GM21360 (cell line): ENCODE measurements around the gene OR4D2.

ENCODE experiments used
- ATAC-seq: cut with Tn5 transposase; IDR thresholded peaks from one replicate; pipeline ENCODE4 v1.9.1; 2021; ENCODE audit warnings: mild to moderate bottlenecking, moderate library complexity; ENCODE audit not compliant: unreplicated experiment

The OR4D2 gene

DNA sequence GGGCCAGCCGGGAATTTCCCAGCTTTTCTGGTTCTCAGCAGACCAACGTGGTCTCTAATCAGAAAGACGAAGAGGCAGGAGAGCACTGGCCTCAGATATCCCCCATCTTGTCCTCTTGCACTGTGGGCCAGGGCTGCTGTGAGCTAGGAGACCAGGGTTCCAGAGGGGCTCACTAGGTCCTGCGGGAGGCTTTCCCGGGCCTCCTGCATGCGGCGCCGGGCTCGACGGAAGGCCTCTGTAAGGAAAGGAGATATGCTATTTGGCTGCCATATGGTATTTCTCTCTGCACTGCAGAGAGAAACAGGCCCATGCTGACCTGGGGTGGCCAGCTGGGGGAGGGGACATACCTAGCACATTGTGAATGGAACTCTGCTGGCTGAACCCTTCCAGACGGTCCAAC, 39.2 kb downstream of the OR4D2 start:
- ATAC-seq = no peak

DNA sequence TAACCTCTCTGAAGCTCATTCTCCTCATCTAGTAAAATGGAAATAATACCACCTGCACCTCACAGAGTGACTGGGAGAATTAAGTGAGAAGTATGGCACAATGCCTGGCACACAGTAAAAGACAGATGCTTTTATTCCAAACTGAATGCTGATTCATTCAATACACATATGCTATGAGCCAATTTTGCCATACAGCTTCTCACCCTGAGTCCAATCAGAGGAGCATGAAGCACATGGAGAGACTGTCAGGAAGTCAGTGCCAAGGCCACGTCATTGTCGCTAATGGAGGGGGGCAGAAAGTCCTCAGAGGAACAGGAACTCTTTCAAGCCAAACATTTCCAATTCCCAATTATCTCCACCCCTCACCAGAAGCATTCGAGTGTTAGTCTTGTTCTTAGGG, 40.7 kb downstream of the OR4D2 start:
- no peak for ATAC-seq

DNA sequence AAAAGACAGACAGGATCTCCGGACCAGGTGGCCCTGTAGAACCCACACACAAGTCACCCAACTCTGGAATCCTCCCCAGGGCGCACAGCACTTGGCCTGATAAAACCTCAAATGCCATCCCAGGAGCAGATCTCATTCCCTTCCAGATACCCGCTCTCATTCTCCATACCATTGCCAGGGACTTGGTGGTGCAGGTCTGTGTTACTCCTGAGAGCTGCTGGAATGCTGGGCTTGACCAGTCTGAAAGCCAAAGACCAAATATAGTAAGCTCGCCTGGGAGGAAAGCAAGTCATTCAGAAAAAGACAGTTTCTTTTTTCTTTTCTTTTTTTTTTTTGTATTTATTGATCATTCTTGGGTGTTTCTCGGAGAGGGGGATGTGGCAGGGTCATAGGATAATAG, 41.6 kb downstream of the OR4D2 start:
- ATAC-seq = no peak

DNA sequence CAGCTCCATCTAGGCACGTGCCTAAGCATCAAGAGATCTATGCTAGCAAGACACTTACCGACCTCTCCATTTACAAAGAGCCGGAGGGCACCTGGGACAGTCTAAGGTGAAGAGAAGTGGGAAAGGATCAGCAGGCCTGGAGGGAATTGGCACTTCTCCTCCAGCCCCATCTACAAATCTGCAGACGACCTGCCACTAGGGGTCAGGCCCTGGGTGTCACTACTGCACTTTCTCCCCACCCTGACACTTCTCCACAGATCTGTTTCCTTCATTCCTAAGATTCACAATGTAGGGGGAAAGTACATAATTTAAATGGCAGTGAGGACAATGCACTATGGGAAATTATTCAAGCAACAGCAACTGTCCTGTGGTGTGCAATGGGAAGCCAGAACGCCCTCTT, 44.1 kb downstream of the OR4D2 start:
- ATAC-seq = no peak

DNA sequence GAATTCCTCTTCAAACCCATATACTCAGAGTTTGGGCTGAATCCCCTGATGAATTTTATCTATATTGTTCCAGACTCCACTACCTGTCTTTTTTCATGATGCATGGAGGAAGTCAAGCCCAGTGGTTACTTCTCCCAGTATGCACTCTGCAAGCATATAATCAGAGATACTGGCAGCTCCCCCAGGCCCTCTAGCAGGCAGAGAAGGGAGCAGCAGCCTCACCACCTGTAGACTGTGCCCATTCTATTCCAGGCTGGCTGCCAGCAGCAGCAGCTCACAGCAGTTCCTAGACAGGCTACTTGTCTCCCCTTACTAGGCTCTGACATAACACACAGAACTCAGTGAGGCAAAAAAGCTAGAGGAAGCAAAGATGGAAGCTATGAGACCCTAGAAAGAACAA, 48.9 kb downstream of the OR4D2 start:
- no peak for ATAC-seq

DNA sequence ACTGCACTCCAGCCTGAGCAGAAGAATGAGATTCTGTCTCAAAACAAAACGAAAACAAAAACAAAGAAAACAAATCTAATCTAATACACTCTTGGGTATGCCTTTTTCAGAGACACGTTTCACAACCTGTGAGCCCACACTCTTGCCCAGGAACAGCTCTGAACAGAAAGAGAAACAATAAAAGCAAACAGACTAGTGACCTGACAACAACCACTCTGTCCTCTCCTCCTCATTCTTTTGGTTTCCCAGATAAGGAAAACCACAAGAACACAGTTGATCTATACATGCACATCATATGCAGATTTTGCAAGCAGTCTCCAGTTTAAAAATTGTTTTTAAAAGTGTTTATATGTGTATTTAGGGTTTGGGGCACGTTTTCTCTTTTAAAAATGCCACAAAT, 51.0 kb downstream of the OR4D2 start:
- no peak for ATAC-seq

DNA sequence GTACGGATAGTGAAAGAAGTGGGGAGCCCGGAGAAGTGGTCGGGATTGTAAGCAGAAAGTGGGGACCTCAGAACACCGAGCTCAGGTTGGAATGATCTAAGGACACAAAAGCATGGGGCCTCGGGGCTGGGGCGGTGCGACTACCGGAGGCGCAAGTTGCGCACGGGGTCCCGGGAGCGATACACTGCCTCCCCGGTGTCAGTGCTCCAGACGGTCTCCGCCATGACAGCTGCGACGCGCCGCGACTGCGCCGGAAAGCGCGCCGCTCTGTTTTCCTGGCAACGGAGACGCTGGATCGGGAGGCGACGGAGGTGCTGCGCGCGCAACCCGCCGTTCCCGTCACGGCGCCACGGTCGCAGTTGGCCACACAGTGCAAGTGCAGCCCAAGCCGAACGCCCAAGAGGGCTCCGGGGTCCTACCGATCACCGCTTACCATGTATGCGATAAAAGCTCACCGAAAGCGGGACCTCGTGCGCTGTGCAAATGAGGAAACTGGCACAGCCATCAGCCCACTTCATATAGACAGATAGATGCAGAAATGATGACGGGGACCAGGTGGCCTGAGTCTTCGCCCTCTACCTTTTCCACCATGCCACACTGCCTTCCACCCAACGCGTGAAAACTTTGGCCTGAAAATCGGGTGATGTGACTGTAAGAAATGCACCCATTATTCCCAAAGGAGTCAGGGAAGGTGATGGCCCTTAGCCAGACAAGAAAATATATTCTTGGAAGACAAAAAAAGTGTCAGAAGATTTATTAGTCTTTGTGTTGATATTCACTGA, 52.4 kb downstream of the OR4D2 start, which contains the start of gene MKS1:
MKS1 (minus strand) TSS at position 249 of the 782 bp plus-strand sequence; CDS start at position 224, 25 bp downstream.
- ATAC-seq = peak; percentile 96

DNA sequence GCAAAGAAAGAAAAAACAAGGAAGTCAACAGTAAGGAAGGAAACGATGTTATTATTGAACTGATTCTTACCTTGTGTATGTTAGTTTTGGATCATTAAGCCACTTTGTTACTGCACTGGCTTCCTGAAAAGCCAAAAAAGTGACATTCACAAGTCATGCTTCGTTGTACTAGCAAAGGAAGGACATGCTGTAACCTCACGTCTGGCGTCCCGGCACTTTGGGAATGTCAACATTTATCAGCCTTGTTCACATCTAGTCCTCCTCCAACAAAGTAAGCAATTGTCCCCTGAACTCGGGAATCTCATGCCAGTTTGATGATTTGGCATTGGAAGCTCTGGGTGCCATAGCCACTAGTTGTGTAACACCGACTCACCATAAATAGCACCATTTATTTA, 53.0 kb downstream of the OR4D2 start:
- no peak for ATAC-seq
